MCF 10A (cell line): ENCODE measurements around the gene ASTN2. TPM values are rescaled to one million over a fixed set of nuclear protein-coding genes. Genes with fewer than 3 reads are reported as not detected.

ENCODE experiments used
- BruUV-seq: library from RNA; stranded (reverse); fragments of 400-500 nt; replicated peaks from 2 replicates; lab custom pipeline; 2021; lab: Mats Ljungman, UMichigan
- CTCF ChIA-PET: fragments of 300-600 bp; sonication (Branson Sonifier 250); formaldehyde crosslinking; extraction: SDS; loops from one replicate; lab custom pipeline; 2021; ENCODE audit warnings: antibody characterized with exemption, inconsistent platforms; lab: Yijun Ruan, JAX
- POLR2A ChIA-PET: fragments of 300-600, 350-650 bp; sonication (Branson Sonifier 250); formaldehyde crosslinking; extraction: SDS; loops from one replicate; lab custom pipeline; 2020; ENCODE audit warnings: antibody characterized with exemption, inconsistent platforms; lab: Yijun Ruan, JAX
- DNase-seq: peaks from one replicate; pipeline ENCODE4 v3.0.0-alpha.2; 2018; ENCODE audit not compliant: unreplicated experiment
- H3K27ac Mint-ChIP-seq: one replicate; pipeline ENCODE4 v1.8.0; 2022; ENCODE audit warnings: mild to moderate bottlenecking, low read depth, mixed read lengths; ENCODE audit not compliant: unreplicated experiment
- H3K27me3 Mint-ChIP-seq: one replicate; pipeline ENCODE4 v1.8.0; 2022; ENCODE audit warnings: mixed read lengths; ENCODE audit not compliant: insufficient read depth, unreplicated experiment
- H3K36me3 Mint-ChIP-seq: one replicate; pipeline ENCODE4 v1.8.0; 2022; ENCODE audit warnings: mild to moderate bottlenecking, moderate library complexity, mixed read lengths; ENCODE audit not compliant: insufficient read depth, unreplicated experiment
- H3K4me1 Mint-ChIP-seq: one replicate; pipeline ENCODE4 v1.8.0; 2022; ENCODE audit warnings: mixed read lengths; ENCODE audit not compliant: insufficient read depth, unreplicated experiment
- H3K4me3 Mint-ChIP-seq: one replicate; pipeline ENCODE4 v1.8.0; 2022; ENCODE audit warnings: mild to moderate bottlenecking, moderate library complexity, mixed read lengths; ENCODE audit not compliant: unreplicated experiment
- H3K9me3 Mint-ChIP-seq: one replicate; pipeline ENCODE4 v1.8.0; 2022; ENCODE audit warnings: mixed read lengths; ENCODE audit not compliant: unreplicated experiment
- intact Hi-C: fragments of 100-400 bp; cut with micrococcal nuclease; formaldehyde crosslinking; loops from 2 replicates; pipeline ENCODE4 v1.14.1; 2022
- total RNA-seq: library from RNA; stranded (reverse); gene quantifications from 2 replicates; pipeline ENCODE4 v1.2.3, GENCODE V29; 2022
- TF ChIP-seq, protein P1 (sequence below): fragments of 200-600 bp; IDR thresholded peaks from one replicate; pipeline ENCODE4 v1.8.0; 2022; ENCODE audit warnings: antibody characterized with exemption, mild to moderate bottlenecking; ENCODE audit not compliant: unreplicated experiment

The ASTN2 gene
- total RNA-seq, 1 experiment from 2014 or later = 1.8 TPM

DNA sequence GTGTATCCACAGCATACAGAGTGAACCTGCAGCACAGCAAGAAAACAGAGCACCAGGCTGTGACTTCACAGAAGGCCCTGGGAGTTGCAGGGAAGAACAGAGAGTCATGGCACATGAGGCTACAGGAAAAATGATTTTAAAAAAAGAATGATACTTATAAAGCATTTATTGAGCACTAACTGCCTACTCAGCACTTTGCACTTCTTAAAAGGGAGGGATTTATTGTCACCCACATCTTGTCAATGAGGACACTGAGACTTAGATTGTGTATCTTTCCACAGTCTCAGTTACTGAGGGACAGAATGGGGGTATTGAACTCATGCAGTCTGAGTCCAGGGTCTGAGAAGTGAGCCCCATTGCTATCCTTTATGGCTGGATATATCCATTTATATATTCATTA lies 972.3 kb downstream of the ASTN2 start:
- H3K27ac Mint-ChIP-seq = no peak overlapping the region
- BruUV-seq = no TSS peak
- H3K36me3 Mint-ChIP-seq = no peaks in the 10 kb centered on the region
- no peak overlapping the region for H3K4me3 Mint-ChIP-seq
- H3K4me1 Mint-ChIP-seq = no peaks in the 10 kb centered on the region
- TF ChIP-seq, protein P1, sequence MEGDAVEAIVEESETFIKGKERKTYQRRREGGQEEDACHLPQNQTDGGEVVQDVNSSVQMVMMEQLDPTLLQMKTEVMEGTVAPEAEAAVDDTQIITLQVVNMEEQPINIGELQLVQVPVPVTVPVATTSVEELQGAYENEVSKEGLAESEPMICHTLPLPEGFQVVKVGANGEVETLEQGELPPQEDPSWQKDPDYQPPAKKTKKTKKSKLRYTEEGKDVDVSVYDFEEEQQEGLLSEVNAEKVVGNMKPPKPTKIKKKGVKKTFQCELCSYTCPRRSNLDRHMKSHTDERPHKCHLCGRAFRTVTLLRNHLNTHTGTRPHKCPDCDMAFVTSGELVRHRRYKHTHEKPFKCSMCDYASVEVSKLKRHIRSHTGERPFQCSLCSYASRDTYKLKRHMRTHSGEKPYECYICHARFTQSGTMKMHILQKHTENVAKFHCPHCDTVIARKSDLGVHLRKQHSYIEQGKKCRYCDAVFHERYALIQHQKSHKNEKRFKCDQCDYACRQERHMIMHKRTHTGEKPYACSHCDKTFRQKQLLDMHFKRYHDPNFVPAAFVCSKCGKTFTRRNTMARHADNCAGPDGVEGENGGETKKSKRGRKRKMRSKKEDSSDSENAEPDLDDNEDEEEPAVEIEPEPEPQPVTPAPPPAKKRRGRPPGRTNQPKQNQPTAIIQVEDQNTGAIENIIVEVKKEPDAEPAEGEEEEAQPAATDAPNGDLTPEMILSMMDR = no peak
- DNase-seq = no peak
- no peaks in the 10 kb centered on the region for H3K9me3 Mint-ChIP-seq
- ChIA-PET POLR2A (no interaction called here), CTCF (no interaction called here)
- intact Hi-C loops = no loop called here
- H3K27me3 Mint-ChIP-seq = no peaks in the 10 kb centered on the region

DNA sequence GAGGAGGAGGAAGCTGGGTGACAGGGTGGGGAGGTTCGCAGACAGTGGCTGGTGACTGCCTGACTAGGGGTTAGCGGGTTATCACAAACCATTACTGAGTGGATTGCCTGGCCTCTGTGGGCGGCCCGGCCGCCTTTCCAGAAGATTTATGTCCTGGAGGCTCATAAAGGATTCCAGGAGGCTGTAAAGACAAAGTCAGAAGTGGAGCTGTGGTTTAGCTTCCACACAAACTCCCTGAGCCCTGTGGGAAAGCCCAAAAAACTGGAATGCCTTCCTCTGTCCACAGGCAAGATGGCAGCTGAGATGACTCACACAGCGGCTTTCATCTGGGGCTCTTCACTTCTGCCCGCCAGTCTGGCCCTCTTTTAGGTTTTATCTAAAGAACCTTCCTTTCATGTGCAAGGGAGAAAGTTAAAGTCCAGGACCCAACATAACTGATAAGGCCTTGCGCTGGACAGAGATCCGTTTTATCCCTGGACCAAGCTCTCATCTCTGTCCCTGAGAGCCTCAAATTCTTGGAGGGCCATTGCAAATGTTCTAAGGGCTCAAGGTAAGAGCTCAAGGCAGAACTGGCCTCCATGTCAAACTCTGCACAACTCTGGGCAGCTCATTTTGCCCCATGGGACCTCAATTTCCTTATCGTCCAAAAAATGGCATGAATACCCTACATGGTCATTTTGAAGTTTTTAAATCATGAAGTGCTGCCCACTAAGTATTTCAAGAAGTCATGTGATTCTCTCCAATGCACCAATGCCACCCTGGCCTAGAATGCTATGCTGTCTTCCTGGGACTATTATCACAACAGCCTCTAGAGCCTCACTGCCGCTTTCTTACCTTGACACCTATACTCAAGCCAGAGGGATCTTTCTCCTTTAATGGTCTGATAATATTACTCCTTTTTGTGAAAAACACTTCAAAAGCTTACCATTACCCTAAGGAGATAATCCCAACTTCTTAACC lies 977.2 kb downstream of the ASTN2 start:
- H3K36me3 Mint-ChIP-seq = no peaks in the 10 kb centered on the region
- TF ChIP-seq, protein P1 = no peak
- H3K27me3 Mint-ChIP-seq = no peaks in the 10 kb centered on the region
- no peak for DNase-seq
- POLR2A ChIA-PET = interaction anchor here (0.9 kb wide), 1 partner anchor 16 kb away, joined by 3 read pairs; no protein-coding TSS in a partner anchor
- no peaks in the 10 kb centered on the region for H3K9me3 Mint-ChIP-seq
- no TSS peak for BruUV-seq
- no peaks in the 10 kb centered on the region for H3K4me1 Mint-ChIP-seq
- H3K4me3 Mint-ChIP-seq = no peak overlapping the region
- CTCF ChIA-PET = no interaction called here
- no peak overlapping the region for H3K27ac Mint-ChIP-seq
- intact Hi-C loops = no loop called here

DNA sequence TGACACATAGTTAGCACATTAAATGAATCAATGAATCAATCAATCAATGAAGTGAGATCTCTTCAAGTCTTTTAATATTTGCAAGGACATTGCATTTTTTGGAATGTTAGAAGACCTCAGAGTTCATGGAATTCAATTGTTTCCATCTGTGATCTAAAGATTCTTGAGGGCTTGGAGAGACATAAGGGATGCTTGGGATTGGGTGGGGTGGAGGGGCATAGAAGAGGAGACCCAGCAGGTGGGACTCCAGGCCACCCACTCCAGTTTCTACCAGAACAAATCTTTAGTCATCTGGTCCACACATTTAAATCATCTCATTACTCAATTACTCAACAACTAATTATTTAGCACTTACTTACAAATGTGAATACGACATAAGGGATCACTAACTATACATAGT lies 978.7 kb downstream of the ASTN2 start:
- no peak overlapping the region for H3K4me3 Mint-ChIP-seq
- POLR2A ChIA-PET = no interaction called here
- H3K27ac Mint-ChIP-seq = no peak overlapping the region

DNA sequence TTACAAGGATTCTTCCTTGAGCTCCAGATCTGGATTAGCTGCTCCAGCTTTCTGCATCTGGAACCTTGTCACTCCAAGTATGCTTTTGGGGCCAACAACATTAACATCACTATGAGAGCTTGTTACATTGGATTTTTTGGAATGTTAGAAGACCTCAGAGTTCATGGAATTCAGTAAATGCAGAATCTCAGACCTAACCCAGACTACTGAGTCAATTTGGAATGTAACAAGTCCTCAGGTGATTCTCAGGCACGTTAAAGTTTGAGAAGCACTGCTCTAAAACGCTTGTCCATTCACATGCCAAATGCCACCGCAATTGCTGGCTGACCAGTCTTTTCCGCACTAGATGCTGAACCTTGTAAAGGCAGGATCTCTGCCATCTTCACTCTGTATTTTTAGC lies 979.2 kb downstream of the ASTN2 start:
- no peak for DNase-seq
- no peaks in the 10 kb centered on the region for H3K36me3 Mint-ChIP-seq
- POLR2A ChIA-PET = no interaction called here
- BruUV-seq = no TSS peak
- H3K9me3 Mint-ChIP-seq = no peaks in the 10 kb centered on the region
- no peak overlapping the region for H3K4me3 Mint-ChIP-seq
- H3K27ac Mint-ChIP-seq = no peak overlapping the region
- intact Hi-C loops = no loop called here
- H3K27me3 Mint-ChIP-seq = no peaks in the 10 kb centered on the region
- TF ChIP-seq, protein P1 = no peak
- H3K4me1 Mint-ChIP-seq = no peaks in the 10 kb centered on the region
- CTCF ChIA-PET = no interaction called here

More for the DNA sequence above, 978.7 kb downstream of the ASTN2 start:
- DNase-seq = no peak
- H3K36me3 Mint-ChIP-seq = no peaks in the 10 kb centered on the region
- TF ChIP-seq, protein P1 = no peak
- no TSS peak for BruUV-seq
- no peaks in the 10 kb centered on the region for H3K4me1 Mint-ChIP-seq
- CTCF ChIA-PET = no interaction called here
- intact Hi-C loops = no loop called here
- no peaks in the 10 kb centered on the region for H3K27me3 Mint-ChIP-seq
- no peaks in the 10 kb centered on the region for H3K9me3 Mint-ChIP-seq
